Type B pancreatic cell (in vitro differentiated cells): Measurements from ENCODE around the gene CCDC9. TPM values are rescaled to one million over a fixed set of nuclear protein-coding genes. Genes with fewer than 3 reads are reported as not detected.
A peak's percentile ranks its signal among the peaks of the same experiment; 100 is the strongest.

Source experiments
- DNase-seq: peaks from one replicate; pipeline ENCODE4 v3.0.0; 2021; ENCODE audit warnings: mixed read lengths; ENCODE audit not compliant: unreplicated experiment; ENCODE audit errors: extremely low spot score
- H3K27ac Mint-ChIP-seq: 2 replicates; pipeline ENCODE4 v1.8.0; 2021; ENCODE audit warnings: mild to moderate bottlenecking, mixed read lengths
- H3K27me3 Mint-ChIP-seq: 2 replicates; pipeline ENCODE4 v1.8.0; 2021; ENCODE audit warnings: mixed read lengths
- H3K36me3 Mint-ChIP-seq: 2 replicates; pipeline ENCODE4 v1.8.0; 2021; ENCODE audit warnings: mixed read lengths
- H3K4me1 Mint-ChIP-seq: one replicate; pipeline ENCODE4 v1.8.0; 2021; ENCODE audit warnings: mixed read lengths; ENCODE audit not compliant: unreplicated experiment
- H3K4me3 Mint-ChIP-seq: 2 replicates; pipeline ENCODE4 v1.8.0; 2021; ENCODE audit warnings: mild to moderate bottlenecking, mixed read lengths
- H3K9me3 Mint-ChIP-seq: 2 replicates; pipeline ENCODE4 v1.8.0; 2021; ENCODE audit warnings: mixed read lengths
- total RNA-seq: library from RNA; stranded (reverse); gene quantifications from 2 replicates; pipeline ENCODE4 v1.2.1, GENCODE V29; 2021; ENCODE audit warnings: low replicate concordance
- TF ChIP-seq, protein P1 (sequence below): fragments of 200-600 bp; sonication (generic); conservative IDR thresholded peaks from 2 replicates; pipeline ENCODE4 v1.5.0; 2021; ENCODE audit warnings: antibody characterized with exemption, mild to moderate bottlenecking

The CCDC9 gene
- total RNA-seq, 1 donor from 2014 or later = 22.4 TPM

DNA sequence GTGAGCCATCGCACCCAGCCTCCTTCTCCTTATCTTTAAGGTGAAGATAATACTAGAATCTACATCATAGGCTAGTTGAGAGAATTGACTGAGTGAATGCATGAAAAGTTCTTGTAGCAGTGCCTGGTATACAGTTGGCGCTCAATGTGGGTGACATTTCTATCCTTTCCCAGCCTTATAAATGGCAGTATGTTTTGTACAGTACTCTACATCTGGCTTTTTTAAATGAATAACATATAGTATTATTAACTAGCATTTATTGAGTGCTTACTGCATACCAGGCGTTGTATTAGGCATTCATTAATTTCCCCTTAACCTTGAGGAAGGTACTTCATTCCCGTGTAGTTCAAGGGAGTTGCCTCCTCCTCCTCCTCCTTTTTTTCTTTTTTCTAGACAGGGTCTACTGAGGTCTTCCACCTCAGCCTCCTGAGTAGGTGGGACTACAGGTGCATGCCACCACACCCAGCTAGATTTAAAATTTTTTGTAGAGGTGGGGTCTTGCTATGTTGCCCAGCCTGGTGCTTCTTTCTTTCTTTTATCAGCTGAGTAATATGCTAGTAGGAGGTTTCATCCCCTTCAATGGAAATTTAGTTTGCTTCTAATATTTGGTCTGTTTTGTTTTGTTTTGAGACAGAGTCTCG lies 56.2 kb downstream of the CCDC9 start:
- Mint-ChIP-seq H3K36me3 (no peaks in the 10 kb centered on the region), H3K4me3 (no peak overlapping the region), H3K27ac (no peak overlapping the region), H3K9me3 (peaks cover 6% of the 10 kb centered on the region), H3K4me1 (no peaks in the 10 kb centered on the region), H3K27me3 (peaks cover 18% of the 10 kb centered on the region)
- no peak for DNase-seq
- TF ChIP-seq, protein P1, sequence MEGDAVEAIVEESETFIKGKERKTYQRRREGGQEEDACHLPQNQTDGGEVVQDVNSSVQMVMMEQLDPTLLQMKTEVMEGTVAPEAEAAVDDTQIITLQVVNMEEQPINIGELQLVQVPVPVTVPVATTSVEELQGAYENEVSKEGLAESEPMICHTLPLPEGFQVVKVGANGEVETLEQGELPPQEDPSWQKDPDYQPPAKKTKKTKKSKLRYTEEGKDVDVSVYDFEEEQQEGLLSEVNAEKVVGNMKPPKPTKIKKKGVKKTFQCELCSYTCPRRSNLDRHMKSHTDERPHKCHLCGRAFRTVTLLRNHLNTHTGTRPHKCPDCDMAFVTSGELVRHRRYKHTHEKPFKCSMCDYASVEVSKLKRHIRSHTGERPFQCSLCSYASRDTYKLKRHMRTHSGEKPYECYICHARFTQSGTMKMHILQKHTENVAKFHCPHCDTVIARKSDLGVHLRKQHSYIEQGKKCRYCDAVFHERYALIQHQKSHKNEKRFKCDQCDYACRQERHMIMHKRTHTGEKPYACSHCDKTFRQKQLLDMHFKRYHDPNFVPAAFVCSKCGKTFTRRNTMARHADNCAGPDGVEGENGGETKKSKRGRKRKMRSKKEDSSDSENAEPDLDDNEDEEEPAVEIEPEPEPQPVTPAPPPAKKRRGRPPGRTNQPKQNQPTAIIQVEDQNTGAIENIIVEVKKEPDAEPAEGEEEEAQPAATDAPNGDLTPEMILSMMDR = no peak

DNA sequence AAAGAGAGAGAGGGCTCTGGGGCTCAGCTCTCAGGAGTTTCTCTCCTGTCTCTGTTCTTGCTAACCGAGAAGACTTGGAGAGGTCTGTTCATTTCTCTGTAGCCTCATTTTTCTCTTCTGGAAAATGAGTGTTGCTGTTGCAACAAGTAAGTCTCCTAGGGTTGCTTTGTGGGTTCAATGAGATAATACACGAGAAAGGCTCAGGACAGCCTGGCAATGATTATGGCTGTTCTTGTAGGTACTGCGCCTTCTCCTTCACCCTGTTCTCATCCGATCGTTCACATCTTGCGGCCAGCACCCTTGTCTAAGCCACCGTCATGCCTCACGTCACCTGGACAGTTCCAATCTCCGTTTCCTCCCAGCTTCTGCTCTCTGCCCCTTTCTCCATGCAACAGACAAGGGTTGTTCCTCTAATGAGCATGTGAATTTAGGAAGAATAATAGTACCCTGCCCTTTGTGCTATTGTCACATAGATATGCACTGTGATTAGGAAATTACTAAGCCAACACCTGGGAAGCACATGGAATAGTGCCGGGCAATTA lies 57.5 kb downstream of the CCDC9 start:
- Mint-ChIP-seq H3K27me3 (peaks cover 18% of the 10 kb centered on the region), H3K4me1 (no peaks in the 10 kb centered on the region), H3K27ac (peak overlapping the region; percentile 8), H3K4me3 (no peak overlapping the region), H3K9me3 (peaks cover 6% of the 10 kb centered on the region), H3K36me3 (no peaks in the 10 kb centered on the region)
- DNase-seq = no peak
- TF ChIP-seq, protein P1 = no peak

DNA sequence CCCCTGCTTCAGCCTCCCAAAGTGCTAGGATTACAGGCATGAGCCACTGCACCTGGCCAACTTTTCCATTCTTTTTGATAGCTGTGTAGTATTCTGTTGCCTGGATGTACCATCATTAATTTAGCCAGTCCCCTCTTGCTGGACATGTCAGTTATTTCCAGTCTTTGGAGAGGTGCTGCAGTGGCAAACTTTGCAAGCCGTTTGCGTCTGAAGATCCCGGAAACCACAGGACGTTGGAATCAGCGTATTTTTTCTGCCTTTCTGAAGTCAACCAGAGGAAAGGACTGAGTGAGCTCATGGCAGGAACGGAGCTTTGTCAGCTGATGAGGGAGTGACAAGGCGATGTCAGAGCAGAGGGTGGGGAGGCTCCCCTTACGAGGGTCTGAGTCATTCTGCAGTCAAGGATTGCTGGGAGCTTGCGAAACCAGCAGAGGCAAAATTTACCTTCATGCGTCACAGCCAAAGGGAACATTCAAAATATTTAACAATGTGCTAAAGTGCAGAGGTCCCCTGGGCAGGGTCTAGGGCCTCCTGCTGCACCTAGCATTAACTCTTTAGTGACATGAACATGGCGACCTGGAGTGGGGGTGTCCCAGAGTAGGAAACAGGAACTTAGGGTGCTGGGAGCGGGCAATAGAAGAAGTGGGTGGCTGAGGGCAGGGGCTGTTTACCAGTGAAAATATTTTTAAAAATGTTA lies 58.9 kb downstream of the CCDC9 start:
- H3K27ac Mint-ChIP-seq = peak overlapping the region; percentile 92
- H3K9me3 Mint-ChIP-seq = peaks cover 6% of the 10 kb centered on the region
- TF ChIP-seq, protein P1 = no peak
- H3K4me3 Mint-ChIP-seq = no peak overlapping the region
- H3K4me1 Mint-ChIP-seq = no peaks in the 10 kb centered on the region
- peaks cover 14% of the 10 kb centered on the region for H3K27me3 Mint-ChIP-seq
- no peaks in the 10 kb centered on the region for H3K36me3 Mint-ChIP-seq
- DNase-seq = no peak

DNA sequence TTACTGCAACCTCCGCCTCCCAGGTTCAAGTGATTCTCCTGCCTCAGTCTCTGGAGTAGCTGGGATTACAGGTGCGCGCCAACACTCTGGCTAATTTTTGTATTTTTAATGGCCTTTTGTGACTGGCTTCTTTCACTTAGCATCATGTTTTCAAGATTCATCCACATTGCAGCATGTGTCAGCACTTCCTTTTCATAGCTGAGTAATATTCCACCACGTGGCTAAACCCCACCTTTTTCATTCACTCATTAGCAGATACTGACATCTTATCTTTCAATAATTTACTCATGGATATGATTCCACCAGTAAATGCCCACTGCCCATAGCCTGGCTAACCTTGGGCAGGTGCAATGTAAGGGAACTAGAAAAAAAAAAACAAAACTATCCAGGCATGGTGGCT lies 60.2 kb downstream of the CCDC9 start:
- H3K27me3 Mint-ChIP-seq = peaks cover 8% of the 10 kb centered on the region
- no peak overlapping the region for H3K4me3 Mint-ChIP-seq
- H3K4me1 Mint-ChIP-seq = no peaks in the 10 kb centered on the region
- no peak overlapping the region for H3K27ac Mint-ChIP-seq
- DNase-seq = no peak
- no peaks in the 10 kb centered on the region for H3K36me3 Mint-ChIP-seq
- H3K9me3 Mint-ChIP-seq = peaks cover 6% of the 10 kb centered on the region
- TF ChIP-seq, protein P1 = no peak

DNA sequence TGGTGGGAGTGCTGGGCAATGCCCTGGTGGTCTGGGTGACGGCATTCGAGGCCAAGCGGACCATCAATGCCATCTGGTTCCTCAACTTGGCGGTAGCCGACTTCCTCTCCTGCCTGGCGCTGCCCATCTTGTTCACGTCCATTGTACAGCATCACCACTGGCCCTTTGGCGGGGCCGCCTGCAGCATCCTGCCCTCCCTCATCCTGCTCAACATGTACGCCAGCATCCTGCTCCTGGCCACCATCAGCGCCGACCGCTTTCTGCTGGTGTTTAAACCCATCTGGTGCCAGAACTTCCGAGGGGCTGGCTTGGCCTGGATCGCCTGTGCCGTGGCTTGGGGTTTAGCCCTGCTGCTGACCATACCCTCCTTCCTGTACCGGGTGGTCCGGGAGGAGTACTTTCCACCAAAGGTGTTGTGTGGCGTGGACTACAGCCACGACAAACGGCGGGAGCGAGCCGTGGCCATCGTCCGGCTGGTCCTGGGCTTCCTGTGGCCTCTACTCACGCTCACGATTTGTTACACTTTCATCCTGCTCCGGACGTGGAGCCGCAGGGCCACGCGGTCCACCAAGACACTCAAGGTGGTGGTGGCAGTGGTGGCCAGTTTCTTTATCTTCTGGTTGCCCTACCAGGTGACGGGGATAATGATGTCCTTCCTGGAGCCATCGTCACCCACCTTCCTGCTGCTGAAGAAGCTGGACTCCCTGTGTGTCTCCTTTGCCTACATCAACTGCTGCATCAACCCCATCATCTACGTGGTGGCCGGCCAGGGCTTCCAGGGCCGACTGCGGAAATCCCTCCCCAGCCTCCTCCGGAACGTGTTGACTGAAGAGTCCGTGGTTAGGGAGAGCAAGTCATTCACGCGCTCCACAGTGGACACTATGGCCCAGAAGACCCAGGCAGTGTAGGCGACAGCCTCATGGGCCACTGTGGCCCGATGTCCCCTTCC lies 63.9 kb downstream of the CCDC9 start:
- no peaks in the 10 kb centered on the region for H3K4me1 Mint-ChIP-seq
- H3K27me3 Mint-ChIP-seq = peaks cover 18% of the 10 kb centered on the region
- TF ChIP-seq, protein P1 = no peak
- H3K9me3 Mint-ChIP-seq = peaks cover 4% of the 10 kb centered on the region
- peak; percentile 72 for DNase-seq
- no peaks in the 10 kb centered on the region for H3K36me3 Mint-ChIP-seq
- no peak overlapping the region for H3K27ac Mint-ChIP-seq
- no peak overlapping the region for H3K4me3 Mint-ChIP-seq
